ENCODE data around the gene GNPAT.
A peak's percentile ranks its signal among the peaks of the same experiment; 100 is the strongest.

The GNPAT gene

GRCh38 chr1:231240883-231241735 lies at the start of gene GNPAT:
TSS of gene GNPAT (plus strand) at chr1:231241212. CDS start at chr1:231241379, 167 bp downstream.
- Mint-ChIP-seq H3K27ac (peak within 1 kb of the TSS; percentile 99), H3K27me3 (no peaks in the 10 kb centered on the region), H3K4me1 (peaks cover 70% of the 10 kb centered on the region), H3K9me3 (no peaks in the 10 kb centered on the region), H3K4me3 (peak within 1 kb of the TSS; percentile 92 to 99)
- peak; percentile 98 for ATAC-seq
- DNase-seq, result peak; percentile 91 to 92

GRCh38 chr1:231192620-231193163 lies 48.3 kb upstream of the GNPAT start:
- DNase-seq, result no peak
- Mint-ChIP-seq H3K9me3 (no peaks in the 10 kb centered on the region), H3K27ac (no peak overlapping the region), H3K4me1 (no peaks in the 10 kb centered on the region), H3K27me3 (peaks cover 31% of the 10 kb centered on the region), H3K4me3 (no peak overlapping the region)
- no peak for ATAC-seq

GRCh38 chr1:231193710-231194340 lies 47.2 kb upstream of the GNPAT start:
- Mint-ChIP-seq H3K9me3 (no peaks in the 10 kb centered on the region), H3K4me1 (no peaks in the 10 kb centered on the region), H3K4me3 (no peak overlapping the region), H3K27ac (no peak overlapping the region), H3K27me3 (peaks cover 19% of the 10 kb centered on the region)
- ATAC-seq (no peak), DNase-seq (no peak)

GRCh38 chr1:231194476-231194842 lies 46.6 kb upstream of the GNPAT start:
- H3K9me3 Mint-ChIP-seq, result no peaks in the 10 kb centered on the region
- ATAC-seq (no peak), DNase-seq (no peak)
- peaks cover 13% of the 10 kb centered on the region for H3K27me3 Mint-ChIP-seq
- H3K4me1 Mint-ChIP-seq, result no peaks in the 10 kb centered on the region
- H3K27ac Mint-ChIP-seq, result no peak overlapping the region
- H3K4me3 Mint-ChIP-seq, result no peak overlapping the region

GRCh38 chr1:231194843-231195516 lies 46.0 kb upstream of the GNPAT start:
- no peaks in the 10 kb centered on the region for H3K9me3 Mint-ChIP-seq
- H3K27ac Mint-ChIP-seq, result no peak overlapping the region
- no peaks in the 10 kb centered on the region for H3K4me1 Mint-ChIP-seq
- H3K27me3 Mint-ChIP-seq, result peaks cover 10% of the 10 kb centered on the region
- no peak for ATAC-seq
- H3K4me3 Mint-ChIP-seq, result no peak overlapping the region
- no peak for DNase-seq

- Mint-ChIP-seq H3K4me1 (no peaks in the 10 kb centered on the region), H3K27me3 (peaks cover 6% of the 10 kb centered on the region), H3K4me3 (no peak overlapping the region), H3K9me3 (no peaks in the 10 kb centered on the region), H3K27ac (no peak overlapping the region)
- no peak for DNase-seq
- no peak for ATAC-seq
These were observed 44.7 kb upstream of the GNPAT start for GRCh38 chr1:231196307-231196706.

- peaks cover 2% of the 10 kb centered on the region for H3K27me3 Mint-ChIP-seq
- no peak overlapping the region for H3K4me3 Mint-ChIP-seq
- no peaks in the 10 kb centered on the region for H3K9me3 Mint-ChIP-seq
- ATAC-seq (no peak), DNase-seq (no peak)
- H3K4me1 Mint-ChIP-seq, result peaks cover 3% of the 10 kb centered on the region
- H3K27ac Mint-ChIP-seq, result no peak overlapping the region
These were observed 44.3 kb upstream of the GNPAT start for GRCh38 chr1:231196728-231197127.

- Mint-ChIP-seq H3K9me3 (no peaks in the 10 kb centered on the region), H3K27ac (no peak overlapping the region), H3K4me1 (peaks cover 15% of the 10 kb centered on the region), H3K4me3 (no peak overlapping the region), H3K27me3 (no peaks in the 10 kb centered on the region)
- no peak for ATAC-seq
- DNase-seq, result no peak
These were observed 41.1 kb upstream of the GNPAT start for GRCh38 chr1:231199868-231200267.

GRCh38 chr1:231200388-231201031 lies 40.5 kb upstream of the GNPAT start:
- H3K27ac Mint-ChIP-seq, result peak overlapping the region in 1 of 2 donors; percentile 10
- DNase-seq (no peak), ATAC-seq (no peak)
- no peaks in the 10 kb centered on the region for H3K9me3 Mint-ChIP-seq
- H3K4me3 Mint-ChIP-seq, result no peak overlapping the region
- H3K27me3 Mint-ChIP-seq, result no peaks in the 10 kb centered on the region
- H3K4me1 Mint-ChIP-seq, result peaks cover 15% of the 10 kb centered on the region

GRCh38 chr1:231201375-231201978 lies 39.5 kb upstream of the GNPAT start:
- Mint-ChIP-seq H3K9me3 (no peaks in the 10 kb centered on the region), H3K4me3 (no peak overlapping the region), H3K27me3 (no peaks in the 10 kb centered on the region), H3K27ac (peak overlapping the region in 1 of 2 donors; percentile 3), H3K4me1 (peaks cover 15% of the 10 kb centered on the region)
- DNase-seq, result no peak
- ATAC-seq, result no peak

- ATAC-seq, result peak; percentile 27
- H3K9me3 Mint-ChIP-seq, result no peaks in the 10 kb centered on the region
- DNase-seq, result no peak
- H3K4me1 Mint-ChIP-seq, result peaks cover 15% of the 10 kb centered on the region
- H3K27ac Mint-ChIP-seq, result peak overlapping the region in 1 of 2 donors; percentile 3
- no peak overlapping the region for H3K4me3 Mint-ChIP-seq
- no peaks in the 10 kb centered on the region for H3K27me3 Mint-ChIP-seq
These were observed 38.9 kb upstream of the GNPAT start for GRCh38 chr1:231201979-231202633.

- Mint-ChIP-seq H3K27me3 (no peaks in the 10 kb centered on the region), H3K9me3 (no peaks in the 10 kb centered on the region), H3K4me1 (peaks cover 15% of the 10 kb centered on the region), H3K27ac (no peak overlapping the region), H3K4me3 (no peak overlapping the region)
- no peak for DNase-seq
- ATAC-seq, result no peak
These were observed 37.6 kb upstream of the GNPAT start for GRCh38 chr1:231203259-231204057.

- DNase-seq, result no peak
- no peaks in the 10 kb centered on the region for H3K9me3 Mint-ChIP-seq
These were observed 34.2 kb upstream of the GNPAT start for GRCh38 chr1:231206856-231207255.

GRCh38 chr1:231207437-231207836 lies 33.6 kb upstream of the GNPAT start:
- no peak for ATAC-seq
- Mint-ChIP-seq H3K4me1 (peaks cover 17% of the 10 kb centered on the region), H3K27ac (no peak overlapping the region), H3K9me3 (no peaks in the 10 kb centered on the region), H3K4me3 (no peak overlapping the region), H3K27me3 (no peaks in the 10 kb centered on the region)
- DNase-seq, result no peak

More at GRCh38 chr1:231206856-231207255, 34.2 kb upstream of the GNPAT start:
- no peak overlapping the region for H3K27ac Mint-ChIP-seq
- no peaks in the 10 kb centered on the region for H3K27me3 Mint-ChIP-seq
- ATAC-seq, result no peak
- no peak overlapping the region for H3K4me3 Mint-ChIP-seq
- peaks cover 20% of the 10 kb centered on the region for H3K4me1 Mint-ChIP-seq

Measured in stimulated activated naive CD8-positive, alpha-beta T cell treated with anti-CD3 and anti-CD28 coated beads, Interleukin-15, amount 100 ng/mL, for 72 hours (primary cell).